GM23248 (cell line): ENCODE measurements around the gene LGALS7B. TPM values are rescaled to one million over a fixed set of nuclear protein-coding genes. Genes with fewer than 3 reads are reported as not detected.
"Not testable (repeated sequence)": the region's sequence is repeated elsewhere in the genome, so short reads cannot be mapped to it uniquely, and the experiment has no call there.

Source experiments
- DNase-seq: peaks from one replicate; pipeline ENCODE4 v3.0.0-alpha.2; 2015
- H2AFZ ChIP-seq: fragments of 200-600 bp; sonication (generic); 2 replicates; pipeline ENCODE4 v1.6.1; 2016; ENCODE audit warnings: antibody characterized with exemption
- H3F3A ChIP-seq: fragments of 200-600 bp; sonication (generic); 2 replicates; pipeline ENCODE4 v1.6.1; 2016; ENCODE audit warnings: mild to moderate bottlenecking, antibody characterized with exemption, mixed run types; ENCODE audit not compliant: insufficient read depth
- H3K27ac ChIP-seq: fragments of 200-600 bp; sonication (generic); 2 replicates; pipeline ENCODE4 v1.5.1; 2016; ENCODE audit warnings: mild to moderate bottlenecking
- H3K27me3 ChIP-seq: fragments of 200-600 bp; sonication (generic); replicated peaks from 2 replicates; pipeline ENCODE4 v1.6.1; 2016; ENCODE audit warnings: mild to moderate bottlenecking; ENCODE audit not compliant: insufficient read depth
- H3K36me3 ChIP-seq: fragments of 200-600 bp; sonication (generic); 2 replicates; pipeline ENCODE4 v1.6.1; 2016; ENCODE audit warnings: low read depth, mild to moderate bottlenecking
- H3K4me1 ChIP-seq: fragments of 200-600 bp; sonication (generic); 2 replicates; pipeline ENCODE4 v1.6.1; 2016; ENCODE audit warnings: mild to moderate bottlenecking; ENCODE audit not compliant: insufficient read depth
- H3K4me2 ChIP-seq: fragments of 200-600 bp; sonication (generic); one replicate; pipeline ENCODE4 v1.6.1; 2016; ENCODE audit warnings: mild to moderate bottlenecking; ENCODE audit not compliant: unreplicated experiment
- H3K4me3 ChIP-seq: fragments of 200-600 bp; sonication (generic); 2 replicates; pipeline ENCODE4 v1.5.1; 2016; ENCODE audit warnings: mild to moderate bottlenecking
- H3K79me2 ChIP-seq: fragments of 200-600 bp; sonication (generic); 2 replicates; pipeline ENCODE4 v1.6.1; 2016; ENCODE audit warnings: mild to moderate bottlenecking; ENCODE audit not compliant: insufficient read depth
- H3K9ac ChIP-seq: fragments of 200-600 bp; sonication (generic); 2 replicates; pipeline ENCODE4 v1.6.1; 2016; ENCODE audit warnings: mild to moderate bottlenecking
- H3K9me2 ChIP-seq: fragments of 200-600 bp; sonication (generic); 2 replicates; pipeline ENCODE4 v1.6.1; 2016; ENCODE audit warnings: mixed run types, mild to moderate bottlenecking, moderate library complexity; ENCODE audit not compliant: insufficient read depth
- H3K9me3 ChIP-seq: fragments of 200-600 bp; sonication (generic); one replicate; pipeline ENCODE4 v1.6.1; 2017; ENCODE audit warnings: low read depth
- H4K20me1 ChIP-seq: fragments of 200-600 bp; sonication (generic); 2 replicates; pipeline ENCODE4 v1.6.0; 2016; ENCODE audit not compliant: insufficient read depth
- EZH2 ChIP-seq: fragments of 200-600 bp; sonication (generic); IDR thresholded peaks from 2 replicates; pipeline ENCODE4 v1.6.1; 2018; ENCODE audit warnings: antibody characterized with exemption, mild to moderate bottlenecking; ENCODE audit not compliant: insufficient read depth, poor library complexity, severe bottlenecking
- EZH2phosphoT487 ChIP-seq: fragments of 200-600 bp; sonication (generic); IDR thresholded peaks from 2 replicates; pipeline ENCODE4 v1.6.1; 2018; ENCODE audit warnings: antibody characterized with exemption, moderate library complexity, mild to moderate bottlenecking, low read depth; ENCODE audit not compliant: insufficient read depth
- WGBS, 2 experiments: methylation state at CpG; one replicate each; pipeline ENCODE4 v1.1.6; 2015 to 2017; ENCODE audit warnings: low lambda C conversion rate in 2 of 2, low coverage in 1 of 2; ENCODE audit errors: missing lambda C conversion rate in 2 of 2; 5-methylcytosine and 5-hydroxymethylcytosine counted together
- in situ Hi-C: fragments of 300-500 bp; cut with MboI; formaldehyde crosslinking; loops from 2 replicates; pipeline ENCODE4 v1.15.0; 2020
- polyA plus RNA-seq: library from polyadenylated mRNA; unstranded; fragments of >200 nt; fragmentation: Nextera tagmentation; extraction: Ambion mirVana; gene quantifications from 2 replicates; pipeline ENCODE4 v1.2.1, GENCODE V29; 2016
- total RNA-seq: library from RNA; depleted of rRNA; stranded (reverse); fragments of >200 nt; shearing (Covaris generic); gene quantifications from 2 replicates; pipeline ENCODE4 v1.2.3, GENCODE V29; 2014

The LGALS7B gene
- total and polyA plus RNA-seq, 2 experiments from 2014 or later: not detected

GRCh38 chr19:38744298-38744681 is 44.7 kb upstream of the LGALS7B start, which contains the start of gene CAPN12:
Gene CAPN12, minus strand, starts transcription at chr19:38744474. Its CDS starts 309 bp downstream, at chr19:38744165.
- Histone ChIP-seq H4K20me1 (no peaks in the 10 kb centered on the region), H2AFZ (no peak within 1 kb of the TSS), H3K27me3 (no peaks in the 10 kb centered on the region), H3K27ac (no peak within 1 kb of the TSS), H3K9me3 (no peaks in the 10 kb centered on the region), H3F3A (no peaks in the 10 kb centered on the region), H3K4me1 (no peaks in the 10 kb centered on the region), H3K9ac (no peak within 1 kb of the TSS), H3K4me3 (no peak within 1 kb of the TSS), H3K4me2 (no peak within 1 kb of the TSS), H3K36me3 (no peaks in the 10 kb centered on the region), H3K9me2 (no peaks in the 10 kb centered on the region), H3K79me2 (no peaks in the 10 kb centered on the region)
- TF ChIP-seq EZH2 (no peak), EZH2phosphoT487 (no peak)
- no peak for DNase-seq
- in situ Hi-C loops: no loop called here
- 49 to 65% methylated on average over 7 to 10 of the region's 10 CpGs for WGBS, 2 experiments

DNA sequence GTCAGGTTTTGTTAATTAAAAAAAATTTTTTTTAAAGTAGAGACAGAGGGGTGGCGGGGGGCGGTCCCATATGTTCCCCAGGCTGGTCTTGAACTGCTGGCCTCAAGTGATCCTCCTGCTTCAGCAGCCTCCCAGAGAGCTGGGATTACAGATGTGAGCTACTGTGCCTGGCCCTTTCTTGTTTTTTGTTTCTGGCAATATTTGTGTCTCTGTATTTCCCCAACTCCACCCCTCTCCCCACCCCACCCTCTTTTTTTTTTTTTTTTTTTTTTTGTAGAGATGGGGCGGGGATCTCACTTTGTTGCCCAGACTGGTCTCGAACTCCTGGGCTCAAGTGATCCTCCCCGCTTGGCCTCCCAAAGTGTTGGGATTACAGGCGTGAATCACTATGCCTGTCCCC is 44.1 kb upstream of the LGALS7B start:
- H3F3A ChIP-seq: no peaks in the 10 kb centered on the region
- H3K9me2 ChIP-seq: no peaks in the 10 kb centered on the region
- no peaks in the 10 kb centered on the region for H4K20me1 ChIP-seq
- no peak for TF ChIP-seq EZH2phosphoT487
- TF ChIP-seq EZH2: no peak
- H3K36me3 ChIP-seq: no peaks in the 10 kb centered on the region
- whole genome bisulfite sequencing, 2 experiments: 63 to 71% methylated on average over 5 to 6 of the region's 6 CpGs
- H3K4me1 ChIP-seq: no peaks in the 10 kb centered on the region
- H3K9ac ChIP-seq: no peak overlapping the region
- H3K27ac ChIP-seq: no peak overlapping the region
- no peaks in the 10 kb centered on the region for H3K9me3 ChIP-seq
- no peaks in the 10 kb centered on the region for H3K27me3 ChIP-seq
- DNase-seq: no peak
- H2AFZ ChIP-seq: no peak overlapping the region
- no peak overlapping the region for H3K4me3 ChIP-seq
- H3K79me2 ChIP-seq: no peaks in the 10 kb centered on the region
- H3K4me2 ChIP-seq: no peak overlapping the region
- in situ Hi-C loops: no loop called here

DNA sequence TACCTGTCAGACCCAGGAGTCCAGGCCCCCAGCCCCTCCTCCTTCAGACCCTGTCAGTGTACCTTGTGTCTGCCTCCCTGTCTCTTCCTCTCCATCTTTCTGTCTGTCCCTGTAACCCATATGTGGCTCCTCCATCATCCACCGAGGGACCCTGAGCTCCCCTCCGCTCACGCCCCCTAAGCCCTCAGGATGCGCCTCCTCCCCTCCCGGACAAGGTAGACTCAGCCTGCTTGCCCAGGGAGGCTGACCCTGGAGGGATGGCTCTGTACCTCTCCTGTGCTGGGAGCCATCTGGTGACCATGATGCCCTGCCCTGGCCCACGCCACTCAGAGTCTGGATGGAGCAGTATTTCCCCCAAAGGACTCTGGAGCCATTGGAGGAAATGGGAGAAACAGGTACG is 43.7 kb upstream of the LGALS7B start:
- Histone ChIP-seq H3K4me2 (no peak overlapping the region), H2AFZ (no peak overlapping the region), H3K36me3 (no peaks in the 10 kb centered on the region), H3K79me2 (no peaks in the 10 kb centered on the region), H3K9ac (no peak overlapping the region), H4K20me1 (no peaks in the 10 kb centered on the region), H3K9me2 (no peaks in the 10 kb centered on the region), H3K4me1 (no peaks in the 10 kb centered on the region), H3K9me3 (no peaks in the 10 kb centered on the region), H3K4me3 (no peak overlapping the region), H3F3A (no peaks in the 10 kb centered on the region), H3K27ac (no peak overlapping the region), H3K27me3 (no peaks in the 10 kb centered on the region)
- TF ChIP-seq EZH2: no peak
- TF ChIP-seq EZH2phosphoT487: no peak
- 69 to 77% methylated on average over 5 to 7 of the region's 7 CpGs for WGBS, 2 experiments
- DNase-seq: no peak
- in situ Hi-C loops: no loop called here

GRCh38 chr19:38753783-38754182 is 35.2 kb upstream of the LGALS7B start:
- in situ Hi-C loops, H3K4me1 ChIP-seq, H3K9me2 ChIP-seq, H3K4me3 ChIP-seq, H3K4me2 ChIP-seq, H4K20me1 ChIP-seq, H3K9me3 ChIP-seq, DNase-seq, H3K36me3 ChIP-seq, H3K27me3 ChIP-seq, H3K9ac ChIP-seq, H2AFZ ChIP-seq, H3K79me2 ChIP-seq, H3K27ac ChIP-seq, H3F3A ChIP-seq: not testable (repeated sequence)
- 78 to 80% methylated on average over 3 of the region's 3 CpGs for WGBS, 2 experiments

GRCh38 chr19:38754196-38754595 is 34.8 kb upstream of the LGALS7B start:
- H3K9me2 ChIP-seq, in situ Hi-C loops, H4K20me1 ChIP-seq, H3K4me3 ChIP-seq, H3K9ac ChIP-seq, H3K27me3 ChIP-seq, H3K36me3 ChIP-seq, DNase-seq, H3F3A ChIP-seq, H2AFZ ChIP-seq, H3K4me2 ChIP-seq, H3K79me2 ChIP-seq, H3K27ac ChIP-seq, H3K9me3 ChIP-seq, H3K4me1 ChIP-seq: not testable (repeated sequence)
- 37 to 56% methylated on average over 2 of the region's 2 CpGs for WGBS, 2 experiments
